HG02840 (cell line): ENCODE results near the gene ZNF407.

Source experiments
- ATAC-seq: cut with Tn5 transposase; IDR thresholded peaks from one replicate; pipeline ENCODE4 v1.9.1; 2021; ENCODE audit warnings: mild to moderate bottlenecking, moderate library complexity, moderate number of reproducible peaks; ENCODE audit not compliant: unreplicated experiment, low FRiP score

Gene ZNF407

DNA sequence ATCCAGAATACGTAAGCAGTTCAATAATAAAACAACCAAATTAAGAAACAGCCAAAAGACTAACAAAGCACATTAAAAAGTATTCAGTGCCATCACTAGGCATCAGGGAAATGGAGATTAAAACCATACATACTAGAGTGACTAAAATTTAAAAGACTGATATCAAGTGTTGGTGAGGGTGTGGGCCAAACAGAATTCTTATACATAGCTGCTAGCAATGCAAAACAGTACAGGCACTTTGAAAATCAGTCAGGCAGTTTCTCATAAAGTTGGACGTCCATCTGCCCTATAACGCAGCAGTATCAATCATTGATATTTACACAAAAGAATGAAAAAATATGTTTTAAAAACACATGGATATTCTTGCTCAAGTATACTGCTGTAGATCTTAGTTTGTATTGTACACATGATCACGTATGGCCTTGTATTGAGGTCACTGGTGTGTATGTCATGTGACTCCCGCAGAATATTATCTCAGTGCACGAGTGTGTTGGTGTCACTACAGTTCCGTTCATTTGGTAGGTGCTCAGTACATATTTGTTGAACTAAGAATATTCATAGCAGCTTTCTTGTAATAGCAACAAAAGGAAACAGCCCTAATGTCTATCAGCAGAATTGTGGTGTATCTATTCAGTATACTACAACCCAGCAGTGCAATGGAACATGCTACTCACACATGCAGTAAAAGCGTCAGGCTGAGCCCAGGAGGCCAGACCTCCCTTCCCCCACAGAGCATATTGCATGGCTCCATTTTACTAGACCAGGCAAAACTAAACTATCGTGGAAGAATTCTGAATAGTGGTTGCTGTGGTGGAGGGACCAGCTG lies 28.6 kb downstream of the ZNF407 start:
- no peak for ATAC-seq

DNA sequence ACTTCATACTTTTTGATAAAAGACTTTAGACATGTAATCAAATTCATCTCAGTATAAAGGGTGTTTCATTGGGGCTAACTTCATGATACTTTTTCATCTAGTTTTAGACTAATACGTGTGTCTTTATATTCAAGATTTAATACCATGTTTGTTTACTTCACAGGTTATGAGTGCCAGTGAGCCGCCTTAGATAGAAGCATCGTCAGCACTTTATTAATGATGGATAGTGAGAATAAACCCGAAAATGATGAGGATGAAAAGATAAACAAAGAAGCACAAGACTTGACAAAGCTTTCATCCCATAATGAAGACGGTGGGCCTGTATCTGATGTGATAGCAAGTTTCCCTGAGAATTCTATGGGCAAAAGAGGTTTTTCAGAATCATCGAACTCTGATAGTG lies 33.1 kb downstream of the ZNF407 start:
- ATAC-seq, result no peak

DNA sequence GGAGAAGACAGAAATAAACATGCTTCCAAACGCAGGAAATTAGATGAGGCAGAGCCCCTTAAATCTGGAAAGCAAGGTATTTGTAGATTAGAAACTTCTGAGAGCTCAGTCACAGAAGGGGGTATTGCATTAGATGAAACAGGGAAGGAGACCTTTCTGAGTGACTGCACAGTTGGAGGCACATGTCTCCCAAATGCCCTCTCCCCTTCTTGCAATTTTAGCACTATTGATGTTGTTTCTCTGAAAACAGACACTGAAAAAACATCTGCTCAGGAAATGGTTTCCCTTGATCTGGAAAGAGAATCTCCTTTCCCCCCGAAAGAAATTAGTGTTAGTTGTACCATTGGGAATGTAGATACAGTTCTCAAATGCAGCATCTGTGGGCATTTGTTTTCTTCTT lies 33.5 kb downstream of the ZNF407 start:
- no peak for ATAC-seq

DNA sequence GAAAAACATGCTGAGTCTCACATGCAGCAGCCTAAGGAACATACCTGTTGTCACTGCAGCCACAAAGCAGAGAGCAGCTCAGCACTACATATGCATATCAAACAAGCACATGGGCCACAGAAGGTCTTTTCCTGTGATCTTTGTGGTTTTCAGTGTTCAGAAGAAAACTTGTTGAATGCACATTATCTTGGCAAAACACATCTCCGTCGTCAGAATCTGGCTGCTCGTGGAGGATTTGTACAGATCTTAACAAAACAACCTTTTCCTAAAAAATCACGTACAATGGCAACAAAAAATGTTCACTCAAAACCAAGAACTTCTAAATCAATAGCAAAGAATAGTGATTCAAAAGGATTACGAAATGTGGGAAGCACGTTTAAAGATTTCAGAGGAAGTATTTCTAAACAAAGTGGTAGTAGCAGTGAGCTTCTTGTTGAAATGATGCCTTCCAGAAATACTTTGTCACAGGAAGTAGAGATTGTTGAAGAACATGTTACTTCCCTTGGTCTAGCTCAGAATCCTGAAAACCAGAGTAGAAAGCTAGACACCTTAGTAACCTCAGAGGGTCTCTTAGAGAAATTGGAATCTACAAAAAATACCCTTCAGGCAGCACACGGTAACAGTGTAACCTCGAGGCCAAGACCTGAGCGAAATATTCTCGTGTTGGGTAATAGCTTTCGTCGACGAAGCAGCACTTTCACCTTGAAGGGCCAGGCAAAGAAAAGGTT lies 34.1 kb downstream of the ZNF407 start:
- ATAC-seq, result no peak

DNA sequence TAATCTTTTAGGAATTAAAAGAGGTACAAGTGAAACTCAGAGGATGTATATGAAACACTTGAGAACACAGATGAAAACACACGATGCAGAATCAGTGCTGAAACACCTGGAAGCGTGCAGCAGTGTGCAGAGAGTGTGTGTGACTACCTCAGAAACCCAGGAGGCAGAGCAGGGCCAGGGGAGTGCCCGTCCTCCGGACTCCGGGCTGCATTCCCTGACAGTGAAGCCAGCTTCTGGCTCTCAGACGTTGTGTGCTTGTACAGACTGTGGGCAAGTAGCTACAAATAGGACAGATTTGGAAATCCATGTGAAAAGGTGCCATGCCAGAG lies 34.6 kb downstream of the ZNF407 start:
- no peak for ATAC-seq

DNA sequence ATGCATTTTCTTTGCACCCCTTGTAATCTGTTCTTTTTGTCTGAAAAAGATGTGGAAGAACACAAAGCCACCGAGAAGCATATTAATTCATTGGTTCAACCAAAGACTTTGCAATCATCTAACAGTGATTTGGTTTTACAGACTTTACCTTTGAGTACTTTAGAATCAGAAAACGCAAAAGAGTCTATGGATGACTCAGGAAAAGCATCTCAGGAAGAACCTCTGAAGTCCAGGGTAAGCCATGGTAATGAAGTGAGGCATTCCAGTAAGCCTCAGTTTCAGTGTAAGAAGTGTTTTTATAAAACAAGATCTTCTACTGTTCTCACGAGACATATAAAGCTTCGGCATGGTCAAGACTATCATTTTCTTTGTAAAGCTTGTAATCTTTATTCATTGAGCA lies 35.2 kb downstream of the ZNF407 start:
- no peak for ATAC-seq

DNA sequence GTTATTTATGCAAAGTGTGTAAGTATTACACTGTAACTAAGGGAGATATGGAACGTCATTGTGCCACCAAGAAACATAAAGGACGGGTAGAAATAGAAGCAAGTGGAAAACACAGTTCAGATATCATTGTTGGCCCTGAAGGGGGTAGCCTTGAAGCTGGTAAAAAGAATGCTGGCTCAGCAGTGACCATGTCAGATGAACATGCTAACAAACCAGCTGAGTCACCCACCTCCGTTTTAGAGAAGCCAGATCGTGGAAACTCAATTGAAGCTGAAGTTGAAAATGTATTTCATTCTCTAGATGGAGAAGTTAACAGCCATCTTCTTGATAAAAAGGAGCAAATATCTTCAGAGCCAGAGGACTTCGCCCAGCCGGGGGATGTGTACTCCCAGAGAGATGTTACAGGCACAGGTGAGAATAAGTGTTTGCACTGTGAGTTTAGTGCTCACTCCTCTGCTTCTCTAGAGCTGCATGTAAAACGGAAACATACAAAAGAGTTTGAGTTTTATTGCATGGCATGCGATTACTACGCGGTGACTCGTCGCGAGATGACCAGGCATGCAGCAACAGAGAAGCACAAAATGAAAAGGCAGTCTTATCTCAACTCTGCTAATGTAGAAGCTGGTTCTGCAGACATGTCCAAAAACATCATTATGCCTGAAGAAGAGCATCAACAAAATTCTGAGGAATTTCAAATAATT lies 36.1 kb downstream of the ZNF407 start:
- no peak for ATAC-seq

DNA sequence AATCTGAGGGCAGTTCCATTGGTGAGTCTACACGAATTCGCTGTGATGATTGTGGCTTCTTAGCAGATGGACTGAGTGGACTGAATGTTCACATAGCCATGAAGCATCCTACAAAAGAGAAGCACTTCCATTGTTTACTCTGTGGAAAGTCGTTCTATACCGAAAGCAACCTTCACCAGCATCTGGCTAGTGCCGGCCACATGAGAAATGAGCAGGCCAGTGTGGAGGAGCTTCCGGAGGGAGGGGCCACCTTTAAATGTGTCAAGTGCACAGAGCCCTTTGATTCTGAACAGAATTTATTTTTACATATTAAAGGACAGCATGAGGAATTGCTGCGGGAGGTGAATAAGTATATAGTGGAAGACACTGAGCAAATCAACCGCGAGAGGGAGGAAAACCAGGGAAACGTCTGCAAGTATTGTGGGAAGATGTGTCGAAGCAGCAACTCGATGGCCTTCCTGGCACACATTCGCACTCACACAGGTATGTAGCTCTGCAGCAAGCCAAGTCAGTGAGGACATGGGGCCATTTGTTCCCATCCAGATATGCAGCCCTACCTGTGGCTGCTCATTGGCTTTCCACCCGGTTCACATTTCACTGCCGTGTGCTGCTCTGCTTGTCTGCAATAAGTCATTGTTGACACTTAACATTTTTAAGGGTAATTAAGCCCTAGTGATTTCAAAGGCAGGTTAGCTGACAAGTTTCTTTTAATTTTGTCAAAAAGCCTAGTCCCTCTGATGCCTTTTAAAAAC lies 37.7 kb downstream of the ZNF407 start:
- no peak for ATAC-seq

DNA sequence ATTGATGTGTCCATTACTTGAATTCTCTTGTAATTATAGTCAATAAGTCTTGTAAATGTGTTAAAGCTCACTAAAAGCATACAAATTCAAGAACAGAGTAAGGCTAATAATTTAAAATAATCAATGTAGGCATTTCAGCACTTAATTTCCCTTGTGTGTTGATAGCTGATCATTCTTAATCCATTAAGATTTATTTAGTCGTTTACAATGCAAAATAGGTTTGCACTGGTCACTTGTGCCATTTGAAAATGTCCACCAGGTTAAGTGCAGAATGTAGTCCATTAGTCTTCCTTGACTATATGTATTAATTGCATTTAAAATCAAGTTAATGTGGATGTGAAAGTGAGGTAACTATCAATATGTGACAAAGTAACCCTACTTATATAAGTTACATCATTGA lies 39.4 kb downstream of the ZNF407 start:
- no peak for ATAC-seq

DNA sequence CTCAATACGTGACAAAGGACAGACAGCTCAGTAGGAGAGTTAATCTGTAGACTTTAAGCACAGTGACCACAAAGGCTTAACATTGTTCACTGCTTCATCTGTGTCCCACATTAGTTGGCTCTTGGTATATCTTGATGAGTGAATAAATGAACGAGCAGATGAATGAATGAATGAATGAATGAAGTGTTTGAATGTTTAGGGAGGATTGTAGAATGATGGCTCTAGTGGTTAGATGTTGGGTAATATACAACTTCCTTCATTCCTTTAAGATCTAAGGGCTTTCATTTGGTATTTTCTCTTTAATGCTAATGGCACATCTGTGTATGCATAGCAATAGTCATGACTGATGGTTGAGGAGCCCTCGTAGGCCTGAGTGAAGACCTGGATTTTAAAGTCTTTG lies 40.5 kb downstream of the ZNF407 start:
- no peak for ATAC-seq

DNA sequence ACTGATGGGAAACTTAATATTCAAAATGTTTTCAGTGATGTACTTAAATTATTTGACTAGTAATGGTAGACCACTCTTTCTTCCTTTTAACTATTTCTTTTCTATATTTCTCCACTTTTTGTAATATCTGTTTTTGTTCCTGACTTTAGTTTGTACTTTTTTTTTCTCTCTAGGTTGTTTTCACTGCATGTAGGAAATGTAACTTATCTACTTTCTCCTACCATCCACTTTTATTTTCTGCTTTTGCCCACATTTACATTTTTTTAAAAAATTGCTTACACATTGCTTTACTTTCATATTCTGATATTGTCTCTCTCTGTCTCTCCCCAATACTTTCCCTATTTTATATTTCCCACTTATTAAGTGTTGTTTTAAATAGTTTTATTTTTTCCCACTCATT lies 47.0 kb downstream of the ZNF407 start:
- ATAC-seq, result no peak

DNA sequence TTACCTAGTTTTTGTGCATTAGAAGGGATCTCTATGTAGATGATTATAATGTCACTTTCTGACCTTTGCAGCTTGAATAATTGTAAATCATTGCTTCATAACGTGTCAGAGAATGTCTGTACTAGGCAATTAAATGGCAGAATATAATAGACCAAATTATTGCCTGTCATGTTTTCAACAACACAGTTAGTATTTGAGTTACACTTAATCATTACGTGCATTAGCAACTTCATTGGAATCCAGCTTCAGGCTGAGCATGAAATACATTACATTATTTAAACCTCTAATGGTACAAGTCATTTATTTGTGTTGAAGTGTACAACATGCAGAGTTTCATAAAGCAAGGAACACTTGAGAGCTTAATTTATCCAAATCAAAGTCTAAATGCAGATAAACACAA lies 48.0 kb downstream of the ZNF407 start:
- no peak for ATAC-seq

DNA sequence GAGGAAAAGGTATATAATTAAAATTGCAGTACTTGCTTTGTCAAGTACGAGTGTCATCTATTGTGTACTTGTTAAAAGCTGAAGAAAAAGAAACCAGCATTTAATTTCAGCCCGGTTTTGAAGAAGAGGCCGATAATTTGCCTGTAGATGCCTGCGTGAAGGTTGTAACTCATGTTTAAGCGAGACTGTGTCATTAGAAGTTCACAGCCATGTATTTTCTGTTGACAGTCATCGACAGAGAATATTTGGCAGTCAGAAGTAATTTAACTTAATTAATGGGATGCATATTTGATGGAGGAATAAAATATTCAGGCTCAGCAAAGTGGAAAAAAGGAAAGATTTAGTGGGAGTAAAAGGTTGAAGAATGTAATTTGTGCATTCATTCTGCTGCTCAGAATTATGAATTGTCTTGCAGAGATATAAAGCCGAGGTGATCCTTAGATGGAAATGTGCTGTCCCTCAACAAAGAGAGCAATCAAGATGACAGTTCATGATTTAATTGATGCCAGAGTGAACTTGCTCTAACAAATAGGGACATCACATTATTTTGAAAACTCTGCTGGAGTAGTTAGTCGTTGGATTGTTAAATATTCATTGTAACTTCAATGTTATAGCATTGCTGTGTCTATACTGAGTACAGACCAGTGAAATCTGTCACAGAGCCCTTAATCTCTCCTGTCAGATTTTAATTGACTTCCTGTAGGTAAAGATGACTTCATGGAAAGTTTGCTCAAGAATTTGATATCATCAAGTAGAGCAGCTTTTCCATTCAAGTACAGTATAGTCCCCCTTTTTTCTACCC lies 53.9 kb downstream of the ZNF407 start:
- no peak for ATAC-seq

DNA sequence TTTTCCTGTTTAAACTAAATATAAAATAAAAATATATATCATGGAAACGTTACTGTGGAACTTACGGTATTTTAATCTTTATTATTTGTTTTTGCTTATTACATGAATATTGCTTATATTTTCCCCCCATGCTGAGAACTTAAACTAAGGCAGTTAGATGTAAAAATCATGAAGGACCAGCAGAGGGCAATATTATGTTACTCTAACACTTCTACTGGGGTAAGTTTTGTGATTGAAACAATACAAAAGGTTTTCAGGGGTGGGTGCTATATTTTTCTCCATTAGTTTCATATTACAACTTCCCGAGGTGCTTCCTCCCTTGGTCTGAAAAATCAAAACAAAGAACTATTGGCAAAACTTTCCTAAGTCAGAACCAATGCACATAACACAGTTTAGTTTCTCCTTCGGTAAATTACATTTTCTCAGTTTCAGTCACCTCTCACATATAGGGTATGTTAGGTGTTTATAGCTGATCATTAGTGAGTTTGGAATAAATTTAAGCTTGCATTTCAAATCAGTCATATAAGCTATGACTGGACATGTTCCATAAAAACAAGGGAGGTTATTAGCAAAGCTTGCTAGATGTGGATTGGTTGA lies 54.8 kb downstream of the ZNF407 start:
- no peak for ATAC-seq

DNA sequence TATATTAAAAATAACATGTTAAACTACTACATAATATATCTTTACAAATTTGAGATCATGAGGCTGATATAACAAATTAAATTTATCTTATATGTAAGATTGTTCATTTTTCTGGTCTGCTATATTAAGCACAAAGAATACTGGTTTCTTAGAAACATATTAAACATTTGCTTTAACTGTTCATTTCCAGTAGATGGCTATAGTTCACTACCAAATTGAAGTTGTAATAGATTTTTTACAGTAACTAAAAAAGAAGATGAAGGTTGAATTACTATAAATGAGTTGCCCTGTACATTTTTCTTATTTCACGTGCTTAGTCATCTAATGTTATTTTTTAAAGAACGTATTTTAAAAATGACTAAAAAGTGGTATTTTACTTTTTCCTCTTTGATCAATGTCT lies 57.0 kb downstream of the ZNF407 start:
- ATAC-seq, result no peak

DNA sequence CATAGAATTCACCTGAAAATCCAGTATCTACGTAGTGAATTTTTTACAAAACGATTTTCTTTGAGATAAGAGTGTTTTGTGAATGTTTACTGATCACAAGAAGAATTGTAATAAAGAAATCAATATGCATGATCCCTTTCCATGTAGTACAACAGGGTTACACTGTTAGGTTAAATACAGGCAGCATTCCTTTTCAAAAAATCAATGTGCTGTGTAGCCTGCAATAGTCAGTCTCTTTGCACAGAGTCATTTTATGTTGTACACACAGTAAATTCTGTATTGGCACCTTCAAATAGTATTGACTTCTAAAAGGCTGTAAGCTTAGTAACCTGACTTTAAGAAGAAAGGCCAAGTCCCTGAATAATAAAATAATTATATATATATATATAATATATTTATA lies 63.3 kb downstream of the ZNF407 start:
- ATAC-seq, result no peak

DNA sequence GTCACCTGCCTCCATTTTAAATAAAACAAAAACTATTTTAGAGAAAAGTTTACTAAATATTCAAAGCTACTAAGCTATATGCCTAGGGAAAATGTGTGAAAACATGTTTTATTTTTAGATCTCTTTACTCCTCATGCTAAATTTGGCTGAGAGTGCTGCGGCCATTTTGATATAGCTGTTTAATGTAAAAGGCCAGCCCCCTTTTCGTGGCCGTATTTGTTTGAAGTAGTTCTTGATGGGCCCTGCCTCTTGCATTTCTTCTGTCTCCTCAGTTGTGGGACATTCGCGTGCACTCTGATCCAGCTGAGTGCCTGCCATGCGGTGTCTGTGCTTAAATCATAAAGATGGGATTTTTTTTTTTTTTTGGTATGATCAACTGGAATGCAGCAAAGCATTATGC lies 64.0 kb downstream of the ZNF407 start:
- no peak for ATAC-seq

DNA sequence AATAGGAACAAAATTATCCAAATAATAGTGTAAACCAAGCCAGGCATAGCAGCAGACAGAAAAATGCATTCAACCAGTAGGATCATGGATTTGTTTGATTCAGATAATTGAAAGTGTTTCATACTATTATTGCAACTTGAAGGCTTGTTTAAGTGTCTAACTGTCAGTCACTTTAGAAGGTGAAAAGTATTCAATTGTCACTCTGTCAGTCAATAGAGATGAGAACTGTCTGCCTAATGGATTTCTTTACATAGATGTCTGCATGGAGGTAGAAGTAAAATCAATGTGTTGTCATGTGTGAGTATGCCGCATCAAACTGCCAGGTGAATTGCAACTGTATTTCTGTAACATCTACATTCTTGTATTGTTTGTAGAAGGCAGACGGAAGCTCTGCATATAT lies 65.0 kb downstream of the ZNF407 start:
- no peak for ATAC-seq

DNA sequence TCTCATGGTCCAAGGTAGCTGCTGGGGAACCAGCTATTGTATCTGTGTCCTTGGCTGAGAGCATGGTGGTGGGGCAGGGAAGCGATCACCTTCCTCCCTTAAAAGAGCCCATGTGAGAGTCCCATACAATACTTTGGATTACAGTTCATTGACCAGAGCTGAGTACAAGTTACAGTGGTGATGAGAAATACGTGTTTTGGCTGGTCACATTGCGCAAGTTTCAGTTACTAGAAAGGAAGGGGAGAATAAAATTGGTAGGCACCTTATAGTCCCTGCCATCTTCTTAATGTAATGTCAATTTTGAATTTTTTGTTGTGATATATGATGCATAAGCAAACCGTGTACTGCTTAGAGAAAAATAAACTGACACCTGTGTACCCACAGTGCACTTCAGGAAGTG lies 67.7 kb downstream of the ZNF407 start:
- no peak for ATAC-seq

DNA sequence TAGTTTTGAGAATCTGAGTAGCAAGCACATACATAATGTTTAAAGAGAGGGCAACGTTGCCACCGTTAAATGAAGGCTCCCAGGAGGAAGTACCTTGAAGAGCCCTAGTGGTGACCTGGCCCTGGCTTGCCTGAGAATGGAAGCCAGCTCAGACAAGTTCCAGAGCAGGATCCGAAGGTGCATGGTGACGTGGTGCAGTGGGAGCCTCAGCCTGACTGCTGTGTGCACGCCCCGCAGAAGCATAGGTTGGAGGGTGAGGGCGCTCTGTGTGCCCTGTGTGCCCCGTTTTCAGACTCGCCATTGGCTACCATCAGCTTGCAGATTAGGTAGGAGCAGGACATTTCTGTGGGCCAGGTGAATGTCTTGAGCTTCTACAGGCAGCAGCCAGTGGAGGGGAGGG lies 68.2 kb downstream of the ZNF407 start:
- ATAC-seq, result no peak
